ENCODE measurements around the gene TMEM150C. TPM values are rescaled to one million over a fixed set of nuclear protein-coding genes. Genes with fewer than 3 reads are reported as not detected.
"Not testable (repeated sequence)": the region's sequence is repeated elsewhere in the genome, so short reads cannot be mapped to it uniquely, and the experiment has no call there.

TMEM150C gene
- total and polyA plus RNA-seq, 9 donors = 13.5 to 48.8 (median 31.4) TPM

- no peaks in the 10 kb centered on the region for H3K36me3 ChIP-seq
- H3K27ac ChIP-seq = no peak overlapping the region
- TF ChIP-seq EP300 (IDR thresholded peaks at IDR 0.05) (no peak), POLR2A (IDR thresholded peaks at IDR 0.05) (no peak)
- TF ChIP-seq, protein P1, sequence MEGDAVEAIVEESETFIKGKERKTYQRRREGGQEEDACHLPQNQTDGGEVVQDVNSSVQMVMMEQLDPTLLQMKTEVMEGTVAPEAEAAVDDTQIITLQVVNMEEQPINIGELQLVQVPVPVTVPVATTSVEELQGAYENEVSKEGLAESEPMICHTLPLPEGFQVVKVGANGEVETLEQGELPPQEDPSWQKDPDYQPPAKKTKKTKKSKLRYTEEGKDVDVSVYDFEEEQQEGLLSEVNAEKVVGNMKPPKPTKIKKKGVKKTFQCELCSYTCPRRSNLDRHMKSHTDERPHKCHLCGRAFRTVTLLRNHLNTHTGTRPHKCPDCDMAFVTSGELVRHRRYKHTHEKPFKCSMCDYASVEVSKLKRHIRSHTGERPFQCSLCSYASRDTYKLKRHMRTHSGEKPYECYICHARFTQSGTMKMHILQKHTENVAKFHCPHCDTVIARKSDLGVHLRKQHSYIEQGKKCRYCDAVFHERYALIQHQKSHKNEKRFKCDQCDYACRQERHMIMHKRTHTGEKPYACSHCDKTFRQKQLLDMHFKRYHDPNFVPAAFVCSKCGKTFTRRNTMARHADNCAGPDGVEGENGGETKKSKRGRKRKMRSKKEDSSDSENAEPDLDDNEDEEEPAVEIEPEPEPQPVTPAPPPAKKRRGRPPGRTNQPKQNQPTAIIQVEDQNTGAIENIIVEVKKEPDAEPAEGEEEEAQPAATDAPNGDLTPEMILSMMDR (IDR thresholded peaks at IDR 0.05) = no peak
- no peaks in the 10 kb centered on the region for H3K9me3 ChIP-seq
- peaks cover 5% of the 10 kb centered on the region for H3K4me1 ChIP-seq (ENCODE audit: insufficient read depth)
- 88 to 98% (median 93%) methylated on average over 4 of the region's 4 CpGs for WGBS, 3 donors
- no peaks in the 10 kb centered on the region for H3K27me3 ChIP-seq
- no peak for DNase-seq
- intact Hi-C loops (cut with DNase I) = loop anchor here in 1 of 4 donors (10.0 kb wide), 1 partner anchor 235 kb away; the partner anchor contains the start of gene SCD5
- no peak overlapping the region for H3K4me3 ChIP-seq
Measured at GRCh38 chr4:82559735-82560120, 2.1 kb downstream of the TMEM150C start.

- DNase-seq; H3K9me3 ChIP-seq; H3K36me3 ChIP-seq; H3K4me3 ChIP-seq; intact Hi-C loops (cut with DNase I); H3K27me3 ChIP-seq; H3K27ac ChIP-seq; H3K4me1 ChIP-seq (ENCODE audit: insufficient read depth): not testable (repeated sequence)
- WGBS, 3 donors = 89 to 92% (median 90%) methylated on average over 13 of the region's 13 CpGs
Measured at GRCh38 chr4:82559090-82559734, 2.6 kb downstream of the TMEM150C start.

DNA sequence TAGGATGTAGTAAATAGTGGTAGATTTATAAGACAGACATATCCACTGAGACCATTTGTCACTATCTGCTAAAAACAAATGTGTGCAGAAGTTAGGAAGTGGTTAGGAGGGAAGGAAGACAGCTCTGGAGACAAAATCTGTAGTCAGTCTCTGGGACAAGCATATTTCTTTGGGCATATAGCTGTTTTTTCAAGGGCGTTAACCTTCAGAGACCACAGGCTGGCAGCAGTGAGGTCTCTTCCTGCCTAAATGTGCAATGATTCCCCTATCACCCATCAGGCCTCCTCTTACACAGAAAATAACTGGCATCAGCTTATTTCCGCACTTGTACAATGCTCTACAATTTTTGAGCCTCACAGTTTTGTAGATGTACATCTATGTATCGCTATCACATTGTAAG, 6.5 kb downstream of the TMEM150C start:
- Histone ChIP-seq H3K4me1 (ENCODE audit: insufficient read depth) (no peaks in the 10 kb centered on the region), H3K27ac (no peak overlapping the region), H3K27me3 (no peaks in the 10 kb centered on the region), H3K4me3 (no peak overlapping the region), H3K36me3 (no peaks in the 10 kb centered on the region), H3K9me3 (no peaks in the 10 kb centered on the region)
- 76 to 84% (median 83%) methylated on average over 3 of the region's 3 CpGs for WGBS, 3 donors
- no peak for DNase-seq
- intact Hi-C loops (cut with DNase I) = no loop called here
- TF ChIP-seq EP300 (IDR thresholded peaks at IDR 0.05) = no peak
- TF ChIP-seq, protein P1 (IDR thresholded peaks at IDR 0.05) = no peak
- TF ChIP-seq POLR2A (IDR thresholded peaks at IDR 0.05) = no peak

DNA sequence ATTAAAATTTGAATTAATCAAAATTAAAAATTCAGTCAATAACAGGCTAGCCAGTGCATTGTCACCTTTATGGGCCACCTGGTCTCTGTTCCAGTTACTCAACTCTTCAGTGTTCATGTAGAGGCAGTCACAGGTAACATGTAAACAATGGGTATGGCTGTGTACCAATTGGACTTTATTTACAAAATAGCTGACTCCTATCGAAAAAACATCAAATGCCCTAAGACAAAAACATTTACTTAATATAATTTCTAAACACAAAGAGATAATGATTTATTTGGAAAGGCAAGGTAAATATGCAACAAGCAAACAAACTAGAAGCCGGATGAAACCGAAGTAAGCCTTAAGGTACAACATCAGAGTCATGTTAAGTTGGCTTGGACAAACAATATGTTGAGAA, 8.8 kb downstream of the TMEM150C start:
- Histone ChIP-seq H3K27ac (no peak overlapping the region), H3K27me3 (no peaks in the 10 kb centered on the region), H3K36me3 (no peaks in the 10 kb centered on the region), H3K4me3 (no peak overlapping the region), H3K4me1 (ENCODE audit: insufficient read depth) (no peaks in the 10 kb centered on the region), H3K9me3 (no peaks in the 10 kb centered on the region)
- DNase-seq = no peak
- intact Hi-C loops (cut with DNase I) = no loop called here
- TF ChIP-seq, protein P1 (IDR thresholded peaks at IDR 0.05) = no peak
- TF ChIP-seq EP300 (IDR thresholded peaks at IDR 0.05) (no peak), POLR2A (IDR thresholded peaks at IDR 0.05) (no peak)
- WGBS, 3 donors = 84 to 91% (median 87%) methylated on average over 3 of the region's 3 CpGs

GRCh38 chr4:82551734-82552133, 10.1 kb downstream of the TMEM150C start:
- intact Hi-C loops (cut with DNase I) = no loop called here
- no peak for TF ChIP-seq EP300 (IDR thresholded peaks at IDR 0.05)
- TF ChIP-seq, protein P1 (IDR thresholded peaks at IDR 0.05) = no peak
- TF ChIP-seq POLR2A (IDR thresholded peaks at IDR 0.05) = no peak
- Histone ChIP-seq H3K27me3 (no peaks in the 10 kb centered on the region), H3K27ac (no peak overlapping the region), H3K9me3 (no peaks in the 10 kb centered on the region), H3K4me3 (no peak overlapping the region), H3K4me1 (ENCODE audit: insufficient read depth) (no peaks in the 10 kb centered on the region), H3K36me3 (no peaks in the 10 kb centered on the region)
- WGBS, 3 donors = 77 to 81% (median 79%) methylated on average over 2 of the region's 2 CpGs
- no peak for DNase-seq

DNA sequence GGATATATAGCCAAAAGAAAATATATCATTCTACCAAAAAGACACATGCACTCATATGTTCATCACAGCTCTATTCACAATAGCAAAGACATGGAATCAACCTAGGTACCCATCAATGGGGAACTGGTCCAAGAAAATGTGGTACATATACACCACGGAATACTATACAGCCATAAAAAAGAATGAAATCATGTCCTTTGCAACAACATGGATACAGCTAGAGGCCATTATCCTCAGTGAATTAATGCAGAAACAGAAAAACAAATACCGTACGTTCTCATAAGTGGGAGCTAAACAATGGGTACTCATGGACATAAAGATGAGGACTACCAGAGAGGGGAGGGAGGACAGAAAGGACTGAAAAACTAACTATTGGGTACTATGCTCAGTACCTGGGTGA, 13.9 kb downstream of the TMEM150C start:
- H3K27ac ChIP-seq; H3K4me1 ChIP-seq (ENCODE audit: insufficient read depth); H3K9me3 ChIP-seq; H3K4me3 ChIP-seq; DNase-seq; H3K27me3 ChIP-seq; intact Hi-C loops (cut with DNase I); H3K36me3 ChIP-seq: not testable (repeated sequence)
- WGBS, 3 donors = 95 to 99% (median 96%) methylated on average over 3 of the region's 3 CpGs
